ENCODE results near the gene ZBTB5. TPM values are rescaled to one million over a fixed set of nuclear protein-coding genes. Genes with fewer than 3 reads are reported as not detected.

ZBTB5 gene
- total RNA-seq, 1 donor from 2014 or later, result 11.3 TPM

GRCh38 chr9:37452611-37453010, 12.6 kb downstream of the ZBTB5 start:
- Histone ChIP-seq H3K4me2 (ENCODE audit: low read length) (no peak overlapping the region), H3K9ac (ENCODE audit: low read length) (no peak overlapping the region), H3K27me3 (ENCODE audit: insufficient read depth, low read length) (no peaks in the 10 kb centered on the region), H4K20me1 (ENCODE audit: insufficient read depth, low read length) (peaks cover 74% of the 10 kb centered on the region), H3K79me2 (ENCODE audit: insufficient read depth, low read length) (peaks cover 88% of the 10 kb centered on the region), H3K36me3 (ENCODE audit: insufficient read depth, low read length) (no peaks in the 10 kb centered on the region), H3K4me1 (ENCODE audit: insufficient read depth, low read length) (no peaks in the 10 kb centered on the region), H3K4me3 (ENCODE audit: insufficient read depth, low read depth, low read length) (no peak overlapping the region), H3K9me3 (ENCODE audit: insufficient read depth, low read depth, low read length) (no peaks in the 10 kb centered on the region), H2AFZ (ENCODE audit: low read depth, low read length) (no peak overlapping the region), H3K27ac (ENCODE audit: low read depth, low read length) (no peak overlapping the region)
- DNase-seq (ENCODE audit: low read depth) (no peak), FAIRE-seq (no peak)
- no peak overlapping the region for H3K27ac Mint-ChIP-seq (ENCODE audit: unreplicated experiment)
- no peaks in the 10 kb centered on the region for H3K27me3 Mint-ChIP-seq (ENCODE audit: low read depth, unreplicated experiment)
- H3K4me1 Mint-ChIP-seq (ENCODE audit: low read depth, unreplicated experiment), result peaks cover 17% of the 10 kb centered on the region
- H3K4me3 Mint-ChIP-seq (ENCODE audit: unreplicated experiment), result no peak overlapping the region
- no peaks in the 10 kb centered on the region for H3K9me3 Mint-ChIP-seq (ENCODE audit: unreplicated experiment)
- TF ChIP-seq CTCF (IDR thresholded peaks at IDR 0.05; ENCODE audit: insufficient read depth, low read depth, low read length) (no peak), EZH2 (IDR thresholded peaks at IDR 0.05; ENCODE audit: insufficient read depth, low read length) (no peak)
- peaks cover 15% of the 10 kb centered on the region for H3K36me3 Mint-ChIP-seq (ENCODE audit: low read depth, unreplicated experiment)

GRCh38 chr9:37451628-37452027, 13.6 kb downstream of the ZBTB5 start:
- no peak overlapping the region for H3K4me3 Mint-ChIP-seq (ENCODE audit: unreplicated experiment)
- peaks cover 19% of the 10 kb centered on the region for H3K4me1 Mint-ChIP-seq (ENCODE audit: low read depth, unreplicated experiment)
- H4K20me1 ChIP-seq (ENCODE audit: insufficient read depth, low read length), result peaks cover 70% of the 10 kb centered on the region

More at GRCh38 chr9:37451628-37452027, 13.6 kb downstream of the ZBTB5 start:
- Histone ChIP-seq H3K79me2 (ENCODE audit: insufficient read depth, low read length) (peaks cover 88% of the 10 kb centered on the region), H3K27ac (ENCODE audit: low read depth, low read length) (no peak overlapping the region), H3K4me1 (ENCODE audit: insufficient read depth, low read length) (no peaks in the 10 kb centered on the region), H3K36me3 (ENCODE audit: insufficient read depth, low read length) (no peaks in the 10 kb centered on the region), H3K4me3 (ENCODE audit: insufficient read depth, low read depth, low read length) (no peak overlapping the region), H3K4me2 (ENCODE audit: low read length) (no peak overlapping the region), H3K9ac (ENCODE audit: low read length) (no peak overlapping the region), H3K27me3 (ENCODE audit: insufficient read depth, low read length) (no peaks in the 10 kb centered on the region), H3K9me3 (ENCODE audit: insufficient read depth, low read depth, low read length) (no peaks in the 10 kb centered on the region), H2AFZ (ENCODE audit: low read depth, low read length) (no peak overlapping the region)
- H3K36me3 Mint-ChIP-seq (ENCODE audit: low read depth, unreplicated experiment), result peaks cover 15% of the 10 kb centered on the region
- no peaks in the 10 kb centered on the region for H3K27me3 Mint-ChIP-seq (ENCODE audit: low read depth, unreplicated experiment)
- DNase-seq (ENCODE audit: low read depth) (no peak), FAIRE-seq (no peak)
- no peak overlapping the region for H3K27ac Mint-ChIP-seq (ENCODE audit: unreplicated experiment)
- no peak for TF ChIP-seq CTCF (IDR thresholded peaks at IDR 0.05; ENCODE audit: insufficient read depth, low read depth, low read length)
- TF ChIP-seq EZH2 (IDR thresholded peaks at IDR 0.05; ENCODE audit: insufficient read depth, low read length), result no peak
- H3K9me3 Mint-ChIP-seq (ENCODE audit: unreplicated experiment), result no peaks in the 10 kb centered on the region

Measured in astrocyte (in vitro differentiated cells and primary cell).